Prostate gland (tissue), 2 donors: ENCODE data around the gene IL16. TPM values are rescaled to one million over a fixed set of nuclear protein-coding genes. Genes with fewer than 3 reads are reported as not detected.

Source experiments
- DNase-seq: peaks from one replicate; pipeline ENCODE4 v3.0.0-alpha.2; 2019; ENCODE audit warnings: low spot score
- H3K27ac ChIP-seq, 2 donors: fragments of 200-600 bp; sonication (generic); 2 replicates each; pipeline ENCODE4 v1.5.1; 2017 to 2019
- H3K27me3 ChIP-seq: fragments of 200-600 bp; sonication (generic); replicated peaks from 2 replicates; pipeline ENCODE4 v1.5.1; 2019; ENCODE audit not compliant: insufficient read depth
- H3K36me3 ChIP-seq, 2 donors: fragments of 200-600 bp; sonication (generic); 1 replicate in 1 of 2; 2 replicates in 1 of 2; pipeline versions ENCODE4 v1.5.1 to v1.8.1; 2017 to 2019
- H3K4me1 ChIP-seq: fragments of 200-600 bp; sonication (generic); replicated peaks from 2 replicates; pipeline ENCODE4 v1.5.1; 2019
- H3K4me3 ChIP-seq, 2 donors: fragments of 200-600 bp; sonication (generic); 2 replicates each; pipeline ENCODE4 v1.5.1; 2017 to 2019
- H3K9me3 ChIP-seq: fragments of 200-600 bp; sonication (generic); 2 replicates; pipeline ENCODE4 v1.5.1; 2017
- POLR2A ChIP-seq: fragments of 450-650 bp; IDR thresholded peaks from one replicate; pipeline ENCODE4 v1.6.1; 2016; ENCODE audit warnings: antibody characterized with exemption, mild to moderate bottlenecking
- POLR2AphosphoS5 ChIP-seq: sonication (generic); formaldehyde crosslinking; IDR thresholded peaks from one replicate; pipeline ENCODE4 v1.6.1; 2017; ENCODE audit warnings: antibody characterized with exemption
- WGBS: methylation state at CpG from one replicate; pipeline ENCODE4 v1.1.5; 2018; 5-methylcytosine and 5-hydroxymethylcytosine counted together
- intact Hi-C: fragments of 100-400 bp; cut with DNase I; formaldehyde crosslinking; loops from one replicate; pipeline ENCODE4 v1.14.2; 2022
- total RNA-seq, 2 donors: library from RNA; depleted of rRNA; stranded (reverse); fragments of >200 nt; gene quantifications; one replicate each; pipeline ENCODE4 v1.1.0, GENCODE V29; 2016
- TF ChIP-seq, protein P1 (sequence below), 4 experiments: fragments of 200-600 bp in 2 of 4; fragments of 450-650 bp in 2 of 4; sonication (generic) in 2 of 4; IDR thresholded peaks; 1 replicate in 3 of 4; 2 replicates in 1 of 4; pipeline ENCODE4 v1.5.1; 2016 to 2019; ENCODE audit warnings: antibody characterized with exemption in 4 of 4, mild to moderate bottlenecking in 2 of 4, moderate library complexity in 2 of 4

Gene IL16
- total RNA-seq, 2 donors from 2014 or later: 2.7 to 9.9 TPM

DNA sequence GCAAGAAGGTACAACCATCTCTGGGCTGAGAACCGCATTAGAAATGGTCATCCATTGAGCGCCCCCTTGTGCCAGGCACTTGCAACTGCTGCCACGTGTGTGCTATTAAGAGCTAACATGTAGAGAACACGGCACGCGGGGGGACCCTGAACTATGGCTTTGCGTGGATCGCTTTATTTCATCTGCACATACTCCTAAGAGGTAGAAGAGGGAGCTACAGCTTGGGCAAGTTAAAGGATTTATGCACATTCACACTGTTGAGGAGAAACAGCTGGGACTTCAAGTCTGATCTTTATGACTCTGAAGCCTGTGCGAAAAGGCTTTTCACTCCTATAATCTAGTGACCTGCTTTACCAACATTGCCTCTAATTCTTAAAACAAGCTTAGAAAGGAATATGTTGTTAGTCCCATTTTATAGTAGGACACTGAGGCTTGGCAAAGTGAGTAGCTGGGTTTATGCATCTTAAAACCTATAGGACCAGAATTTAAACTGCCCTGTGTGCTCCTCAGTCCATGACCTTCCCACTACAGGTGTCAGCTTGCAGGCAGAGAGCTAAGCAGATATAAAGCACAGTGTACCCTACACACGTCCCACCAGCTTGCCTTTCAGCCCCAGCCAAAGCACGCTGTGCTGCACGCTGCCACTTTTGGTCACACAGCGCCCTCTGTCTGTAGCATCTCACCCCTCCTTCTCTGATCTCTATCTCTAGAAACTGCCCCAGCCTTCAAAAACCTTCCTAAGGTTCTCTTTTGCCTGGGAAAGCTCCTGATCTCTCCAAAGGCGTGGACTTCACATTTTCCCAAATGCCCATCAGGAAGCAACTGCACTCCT lies 69.5 kb downstream of the IL16 start:
- TF ChIP-seq, protein P1, sequence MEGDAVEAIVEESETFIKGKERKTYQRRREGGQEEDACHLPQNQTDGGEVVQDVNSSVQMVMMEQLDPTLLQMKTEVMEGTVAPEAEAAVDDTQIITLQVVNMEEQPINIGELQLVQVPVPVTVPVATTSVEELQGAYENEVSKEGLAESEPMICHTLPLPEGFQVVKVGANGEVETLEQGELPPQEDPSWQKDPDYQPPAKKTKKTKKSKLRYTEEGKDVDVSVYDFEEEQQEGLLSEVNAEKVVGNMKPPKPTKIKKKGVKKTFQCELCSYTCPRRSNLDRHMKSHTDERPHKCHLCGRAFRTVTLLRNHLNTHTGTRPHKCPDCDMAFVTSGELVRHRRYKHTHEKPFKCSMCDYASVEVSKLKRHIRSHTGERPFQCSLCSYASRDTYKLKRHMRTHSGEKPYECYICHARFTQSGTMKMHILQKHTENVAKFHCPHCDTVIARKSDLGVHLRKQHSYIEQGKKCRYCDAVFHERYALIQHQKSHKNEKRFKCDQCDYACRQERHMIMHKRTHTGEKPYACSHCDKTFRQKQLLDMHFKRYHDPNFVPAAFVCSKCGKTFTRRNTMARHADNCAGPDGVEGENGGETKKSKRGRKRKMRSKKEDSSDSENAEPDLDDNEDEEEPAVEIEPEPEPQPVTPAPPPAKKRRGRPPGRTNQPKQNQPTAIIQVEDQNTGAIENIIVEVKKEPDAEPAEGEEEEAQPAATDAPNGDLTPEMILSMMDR (IDR thresholded peaks at IDR 0.05): peak; percentile 64 to 85 (median 78)
- TF ChIP-seq POLR2A (no peak), POLR2AphosphoS5 (peak; percentile 26)
- H3K36me3 ChIP-seq: no peaks in the 10 kb centered on the region
- H3K9me3 ChIP-seq: no peaks in the 10 kb centered on the region
- H3K27me3 ChIP-seq: peaks cover 4% of the 10 kb centered on the region
- no peak overlapping the region for H3K4me3 ChIP-seq
- H3K4me1 ChIP-seq: no peaks in the 10 kb centered on the region
- DNase-seq: peak; percentile 71
- H3K27ac ChIP-seq: no peak overlapping the region
- intact Hi-C loops: loop anchor here (2.0 to 5.0 kb wide), 3 partner anchors 111 to 289 kb away; no protein-coding TSS in a partner anchor
- WGBS: 10% methylated on average over 14 of the region's 14 CpGs

DNA sequence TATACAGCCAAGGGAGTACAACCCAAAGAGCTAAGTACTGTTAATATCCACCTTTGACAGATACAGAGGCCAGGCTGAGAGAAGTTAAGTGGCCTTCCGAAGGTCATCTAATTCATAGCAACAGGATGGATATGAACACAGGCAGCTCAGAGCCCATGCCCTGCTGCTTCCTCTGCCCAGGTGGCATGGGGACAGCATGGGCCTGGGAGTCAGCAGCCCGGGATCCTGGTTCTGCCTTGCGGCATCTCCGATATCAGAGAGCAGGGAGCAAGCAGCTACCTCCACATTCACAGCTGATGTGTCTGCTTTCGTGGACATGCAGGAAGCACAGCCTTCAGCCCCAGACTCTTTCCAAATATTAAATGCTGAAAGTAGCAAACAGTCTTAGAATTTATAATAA lies 71.7 kb downstream of the IL16 start:
- no peak overlapping the region for H3K4me3 ChIP-seq
- no peaks in the 10 kb centered on the region for H3K36me3 ChIP-seq
- 93% methylated on average over 5 of the region's 5 CpGs for WGBS
- intact Hi-C loops: loop anchor here (5.0 kb wide), 1 partner anchor 291 kb away; no protein-coding TSS in a partner anchor
- no peak for DNase-seq
- no peaks in the 10 kb centered on the region for H3K9me3 ChIP-seq
- no peaks in the 10 kb centered on the region for H3K4me1 ChIP-seq
- TF ChIP-seq POLR2A: no peak
- TF ChIP-seq, protein P1 (IDR thresholded peaks at IDR 0.05): no peak
- TF ChIP-seq POLR2AphosphoS5: no peak
- H3K27ac ChIP-seq: no peak overlapping the region
- H3K27me3 ChIP-seq: no peaks in the 10 kb centered on the region

DNA sequence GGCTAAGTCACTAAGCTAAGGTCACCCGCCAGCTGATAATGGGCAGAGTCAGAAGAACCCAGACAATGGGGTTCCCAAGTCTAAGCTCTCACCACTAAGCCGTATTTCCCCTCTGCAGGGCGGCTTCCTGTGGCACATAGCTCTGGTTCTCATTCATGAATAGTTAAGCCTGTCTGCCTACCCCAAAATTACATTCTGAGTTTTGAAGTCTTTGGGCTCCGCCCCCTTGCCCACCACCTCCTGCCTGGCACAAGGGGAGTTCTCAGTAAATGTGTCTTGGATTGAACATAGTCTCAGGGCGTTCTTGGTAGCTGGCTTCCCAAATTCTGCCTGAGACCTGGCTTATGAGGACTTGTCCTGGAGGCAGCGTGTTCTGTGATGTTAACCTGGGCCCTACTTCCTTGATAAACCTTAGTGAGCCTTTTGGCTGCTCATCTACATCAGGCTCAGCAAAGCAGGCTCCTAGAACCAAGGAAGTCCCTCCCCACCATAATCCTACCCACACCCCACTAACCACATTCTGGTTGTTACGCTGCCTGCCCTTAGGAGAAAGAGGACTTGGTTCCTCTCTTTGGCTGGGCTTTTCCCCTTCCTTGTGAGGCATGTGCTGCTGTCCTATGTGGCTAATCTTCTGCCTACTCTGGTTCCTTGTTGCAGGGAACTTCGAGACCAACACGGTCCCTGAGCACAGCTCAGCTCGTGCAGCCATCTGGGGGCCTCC lies 72.4 kb downstream of the IL16 start:
- no peaks in the 10 kb centered on the region for H3K9me3 ChIP-seq
- intact Hi-C loops: loop anchor here (5.0 kb wide), 1 partner anchor 292 kb away; no protein-coding TSS in a partner anchor
- WGBS: 93% methylated on average over 10 of the region's 10 CpGs
- H3K4me1 ChIP-seq: no peaks in the 10 kb centered on the region
- DNase-seq: no peak
- no peak overlapping the region for H3K27ac ChIP-seq
- H3K27me3 ChIP-seq: no peaks in the 10 kb centered on the region
- TF ChIP-seq POLR2A: no peak
- TF ChIP-seq, protein P1 (IDR thresholded peaks at IDR 0.05): no peak
- no peak for TF ChIP-seq POLR2AphosphoS5
- no peak overlapping the region for H3K4me3 ChIP-seq
- no peaks in the 10 kb centered on the region for H3K36me3 ChIP-seq

DNA sequence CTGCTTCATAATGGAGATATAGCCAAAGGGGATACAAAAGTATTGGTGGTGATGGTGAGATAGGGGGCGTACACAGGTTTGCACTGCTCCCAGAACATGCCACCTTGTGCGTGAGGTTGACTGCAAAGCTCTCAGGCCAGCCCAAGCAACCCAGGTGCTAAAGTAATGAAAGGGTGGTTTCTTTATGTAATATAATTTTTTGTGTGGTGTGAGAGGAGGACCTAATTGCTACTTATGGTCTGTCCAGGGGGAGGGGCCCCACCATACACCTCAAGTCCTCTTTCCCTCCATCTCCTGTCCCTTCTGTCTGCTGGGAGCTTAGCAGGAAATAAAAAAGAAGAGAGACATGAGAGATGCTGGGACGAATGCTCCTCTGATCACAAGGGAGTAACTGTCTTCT lies 73.5 kb downstream of the IL16 start:
- no peaks in the 10 kb centered on the region for H3K4me1 ChIP-seq
- TF ChIP-seq POLR2AphosphoS5: no peak
- TF ChIP-seq POLR2A: no peak
- TF ChIP-seq, protein P1 (IDR thresholded peaks at IDR 0.05): no peak
- 79% methylated on average over 3 of the region's 3 CpGs for WGBS

More for the DNA sequence above, 73.5 kb downstream of the IL16 start:
- H3K4me3 ChIP-seq: no peak overlapping the region
- DNase-seq: no peak
- no peak overlapping the region for H3K27ac ChIP-seq
- intact Hi-C loops: loop anchor here (10.0 kb wide), 1 partner anchor 65 kb away; no protein-coding TSS in a partner anchor
- H3K36me3 ChIP-seq: no peaks in the 10 kb centered on the region
- no peaks in the 10 kb centered on the region for H3K27me3 ChIP-seq
- no peaks in the 10 kb centered on the region for H3K9me3 ChIP-seq
